ELF-1 (cell line): ENCODE results near the gene GNAT3.

Experiments used
- DNase-seq: peaks from one replicate; pipeline ENCODE4 v3.0.0-alpha.2; 2016; ENCODE audit warnings: low read depth, low spot score

The GNAT3 gene

DNA sequence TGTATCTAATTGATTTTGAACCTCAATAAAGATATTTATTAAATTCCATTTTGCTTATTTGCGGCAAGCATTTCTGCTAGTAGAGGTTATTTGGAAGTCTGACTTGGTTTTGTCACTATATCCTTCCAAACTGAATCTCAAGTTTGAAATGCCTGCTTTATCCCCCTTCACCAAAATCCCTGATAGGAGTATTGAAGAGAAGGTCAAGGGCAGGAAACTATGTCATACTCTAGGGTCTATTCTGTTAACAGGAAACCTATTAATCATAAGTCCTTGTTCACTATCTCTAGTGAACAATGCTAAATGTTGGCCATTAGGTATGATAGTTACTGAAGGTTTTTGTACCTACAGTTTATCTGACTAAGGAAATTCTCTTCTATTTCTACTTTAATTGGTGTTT lies 11.5 kb downstream of the GNAT3 start:
- DNase-seq = no peak

DNA sequence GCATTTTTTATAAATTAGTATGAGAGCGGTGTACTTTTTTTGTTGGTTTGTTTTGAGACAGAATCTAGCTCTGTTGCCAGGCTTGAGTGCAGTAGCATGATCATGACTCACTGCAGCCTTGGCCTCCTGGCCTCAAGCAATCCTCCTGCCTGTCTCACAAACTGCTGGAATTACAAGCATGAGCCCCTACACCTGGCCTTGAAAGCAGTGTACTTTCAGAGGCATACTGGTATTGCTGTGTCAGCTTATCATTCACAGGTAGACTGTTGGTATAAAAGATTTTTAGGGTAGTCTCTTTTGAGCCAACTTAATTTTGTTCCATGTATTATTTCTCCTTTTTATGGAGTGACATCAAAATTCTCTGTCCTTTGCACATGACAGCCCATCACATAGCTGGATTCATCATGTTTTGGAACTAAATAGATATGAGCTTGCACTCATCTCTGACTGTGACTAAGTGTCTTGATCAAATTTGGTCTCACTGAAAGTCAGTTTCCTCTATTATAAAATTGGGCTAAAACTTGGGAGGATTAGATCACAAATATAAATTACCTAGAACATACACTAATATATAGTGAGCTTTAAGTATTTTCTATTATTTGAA lies 12.4 kb downstream of the GNAT3 start:
- peak; percentile 56 for DNase-seq

DNA sequence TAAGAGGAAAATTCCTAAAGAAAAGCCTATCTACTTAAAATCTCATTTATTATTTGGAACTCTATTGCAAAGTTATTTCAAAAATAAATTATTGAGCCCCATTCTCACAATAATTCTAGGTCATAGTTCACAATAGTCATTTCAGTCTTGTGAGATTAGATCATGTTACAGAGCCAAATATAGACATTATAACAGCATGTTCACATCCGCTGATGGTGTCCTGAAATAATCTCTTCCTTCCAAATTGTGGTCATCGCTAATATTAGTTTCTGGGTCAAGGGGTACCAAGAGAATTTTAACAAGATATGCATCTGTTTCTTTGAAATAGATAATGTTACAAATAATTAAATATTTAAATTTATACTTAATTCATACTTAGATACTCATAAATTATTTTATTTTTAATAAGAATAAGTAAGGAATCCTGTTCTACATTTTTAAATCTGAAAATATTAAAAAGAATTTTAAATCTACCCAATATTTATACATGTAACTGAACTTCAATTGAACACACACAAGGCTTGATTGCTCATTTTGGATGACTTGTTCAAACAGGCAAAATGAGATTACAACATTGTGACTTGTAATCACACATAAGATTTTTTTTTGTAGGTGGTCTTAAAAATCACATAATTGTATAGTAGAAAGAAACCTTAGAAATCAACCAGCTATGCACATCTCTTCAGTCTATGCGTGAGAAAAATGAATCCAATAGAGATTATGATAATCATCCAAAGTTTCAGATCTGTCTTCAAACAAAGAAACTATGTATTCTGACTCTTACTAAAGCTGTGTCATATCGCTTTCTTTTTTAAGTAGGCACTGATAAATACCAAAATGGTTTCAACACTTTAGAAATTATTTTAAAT lies 13.1 kb downstream of the GNAT3 start:
- DNase-seq = no peak

DNA sequence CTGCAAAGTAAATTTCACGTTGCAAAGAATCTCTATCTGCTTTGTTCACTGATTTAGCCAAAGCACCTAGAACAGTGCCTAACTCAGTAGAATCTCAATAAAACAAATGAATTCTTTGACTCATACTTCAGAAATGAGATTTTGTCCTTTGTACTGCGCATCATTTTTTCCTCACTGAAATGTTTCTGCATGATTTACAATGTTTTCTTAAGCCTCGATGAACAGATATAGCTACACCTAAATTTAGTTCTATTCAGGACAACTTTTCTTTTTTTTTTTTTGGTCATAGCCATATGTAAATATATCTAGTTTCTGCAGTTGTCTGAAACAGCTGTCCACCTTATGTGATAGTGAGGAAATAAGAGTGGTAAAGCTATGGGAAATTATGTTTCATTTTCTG lies 15.3 kb downstream of the GNAT3 start:
- DNase-seq = no peak

DNA sequence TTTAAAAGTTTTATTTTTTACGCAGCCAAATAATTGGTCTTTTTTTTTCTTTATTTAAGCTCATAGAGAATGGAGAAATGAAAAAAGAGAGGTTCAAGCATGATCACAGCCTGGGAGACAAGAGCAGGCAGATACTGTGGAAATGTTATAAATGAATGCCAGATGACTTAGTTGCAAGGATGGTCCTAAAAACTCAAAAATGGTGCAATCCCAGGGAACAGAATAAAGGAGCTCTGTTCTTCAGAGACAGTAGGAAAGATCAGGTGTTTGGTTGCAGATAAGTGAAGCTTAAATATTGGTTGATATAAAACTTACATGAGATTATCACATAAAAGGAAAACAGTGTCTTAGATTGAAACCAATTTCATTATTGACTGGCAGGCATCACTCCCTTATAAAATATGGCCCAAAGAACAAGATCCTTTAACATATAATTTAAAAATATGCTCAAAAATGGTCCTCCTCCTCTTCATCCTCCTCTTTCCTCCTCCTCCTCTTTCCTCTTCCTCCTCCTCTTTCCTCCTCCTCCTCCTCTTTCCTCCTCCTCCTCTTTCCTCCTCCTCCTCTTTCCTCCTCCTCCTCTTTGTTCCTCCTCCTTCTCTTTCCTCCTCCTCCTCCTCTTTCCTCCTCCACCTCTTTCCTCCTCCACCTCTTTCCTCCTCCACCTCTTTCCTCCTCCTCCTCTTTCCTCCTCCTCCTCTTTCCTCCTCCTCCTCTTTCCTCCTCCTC lies 18.6 kb downstream of the GNAT3 start:
- DNase-seq = no peak

DNA sequence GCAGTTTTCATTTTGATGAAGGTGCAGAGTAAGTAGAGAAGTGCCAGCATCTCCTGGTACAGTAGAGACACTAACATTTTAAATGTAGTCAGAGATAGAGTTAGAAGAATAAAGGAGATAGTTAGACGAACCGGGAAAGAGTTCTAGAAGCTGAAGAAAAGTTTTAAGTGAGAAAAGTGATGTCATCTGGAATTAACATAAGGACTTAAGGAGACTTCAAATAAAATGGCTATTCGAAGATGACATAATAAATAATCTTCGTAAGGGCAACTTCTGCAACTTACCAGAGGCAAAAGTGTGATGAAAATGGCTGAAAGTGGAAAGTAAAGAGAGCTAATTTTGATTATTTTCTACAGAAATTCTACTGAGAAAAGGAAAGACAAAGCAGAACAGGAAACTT lies 20.4 kb downstream of the GNAT3 start:
- no peak for DNase-seq

DNA sequence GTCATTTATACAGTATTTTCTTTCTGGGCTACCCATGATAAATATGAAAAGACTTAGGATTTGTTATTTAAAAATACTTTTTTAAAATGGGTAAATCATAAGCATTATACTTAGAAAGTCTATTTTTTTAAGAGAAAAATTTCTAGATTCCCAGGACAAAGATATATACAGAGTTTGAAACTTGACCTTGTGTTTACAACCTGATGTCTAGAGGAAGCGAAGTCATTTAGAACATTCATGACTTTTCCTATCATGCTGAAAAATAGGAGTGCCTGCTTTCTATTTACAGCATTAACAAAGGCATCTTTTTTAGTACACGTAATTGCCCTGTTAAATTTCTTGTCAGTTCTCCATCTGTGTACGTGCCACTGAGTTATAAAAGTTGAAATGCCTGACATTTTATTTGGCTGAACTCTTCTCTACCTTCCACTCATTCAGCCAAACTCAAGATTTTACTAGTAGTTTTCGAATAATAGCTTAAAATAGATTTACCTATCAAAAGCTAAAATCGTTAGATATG lies 23.0 kb downstream of the GNAT3 start:
- no peak for DNase-seq

DNA sequence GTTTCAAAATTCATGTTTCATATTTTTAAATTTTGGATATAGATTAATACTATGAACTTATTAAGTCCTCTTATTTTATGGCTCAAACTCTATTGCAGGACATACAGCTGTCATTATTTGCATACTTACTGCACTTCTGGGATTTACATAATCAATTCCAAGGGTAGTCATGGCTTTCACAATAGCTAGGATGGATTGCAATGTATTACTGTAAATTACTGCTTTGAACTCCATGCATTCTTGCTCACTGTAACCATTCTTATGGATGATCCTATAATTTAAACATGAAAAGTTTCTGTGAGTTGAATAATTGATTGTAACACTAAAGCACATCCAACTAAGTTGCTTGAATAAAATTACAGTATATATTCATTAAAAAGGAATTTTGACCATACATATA lies 23.5 kb downstream of the GNAT3 start:
- DNase-seq = no peak

DNA sequence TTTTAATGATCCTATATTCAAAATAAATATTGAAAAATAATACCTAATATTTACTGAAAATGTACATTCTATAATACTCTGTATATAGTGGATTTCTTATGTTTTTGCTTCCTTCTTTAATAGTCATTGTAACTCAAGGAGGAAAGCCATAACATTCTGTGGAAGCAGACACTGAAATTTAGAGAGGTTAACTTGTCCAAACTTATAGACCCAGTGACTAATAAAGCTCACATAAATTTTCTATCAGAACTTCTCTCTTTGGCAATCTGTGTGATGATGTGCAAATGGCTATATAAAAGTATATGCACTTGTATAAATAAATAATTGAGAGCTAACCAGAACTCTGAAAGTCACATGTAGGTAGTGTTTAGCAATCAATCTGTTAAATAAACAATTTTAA lies 26.1 kb downstream of the GNAT3 start:
- DNase-seq = no peak

DNA sequence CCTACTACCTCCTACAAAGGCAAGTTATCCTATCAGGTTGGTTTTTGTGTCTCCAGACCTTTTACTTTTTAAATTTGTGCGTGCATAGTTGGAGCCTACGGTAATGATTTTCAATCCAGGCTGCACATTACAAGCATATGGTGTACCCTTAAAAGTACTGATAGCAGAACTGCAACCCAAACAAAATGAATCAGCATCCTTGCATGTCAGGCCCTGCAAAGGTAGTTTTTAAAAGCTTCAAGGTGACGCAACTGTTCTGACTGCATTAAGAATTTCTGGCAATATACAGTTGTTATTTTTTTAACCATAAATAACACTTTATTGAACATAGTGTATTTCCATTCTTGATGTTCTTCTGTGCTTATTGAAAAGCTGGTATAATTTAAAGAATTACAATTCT lies 28.9 kb downstream of the GNAT3 start:
- DNase-seq = no peak

DNA sequence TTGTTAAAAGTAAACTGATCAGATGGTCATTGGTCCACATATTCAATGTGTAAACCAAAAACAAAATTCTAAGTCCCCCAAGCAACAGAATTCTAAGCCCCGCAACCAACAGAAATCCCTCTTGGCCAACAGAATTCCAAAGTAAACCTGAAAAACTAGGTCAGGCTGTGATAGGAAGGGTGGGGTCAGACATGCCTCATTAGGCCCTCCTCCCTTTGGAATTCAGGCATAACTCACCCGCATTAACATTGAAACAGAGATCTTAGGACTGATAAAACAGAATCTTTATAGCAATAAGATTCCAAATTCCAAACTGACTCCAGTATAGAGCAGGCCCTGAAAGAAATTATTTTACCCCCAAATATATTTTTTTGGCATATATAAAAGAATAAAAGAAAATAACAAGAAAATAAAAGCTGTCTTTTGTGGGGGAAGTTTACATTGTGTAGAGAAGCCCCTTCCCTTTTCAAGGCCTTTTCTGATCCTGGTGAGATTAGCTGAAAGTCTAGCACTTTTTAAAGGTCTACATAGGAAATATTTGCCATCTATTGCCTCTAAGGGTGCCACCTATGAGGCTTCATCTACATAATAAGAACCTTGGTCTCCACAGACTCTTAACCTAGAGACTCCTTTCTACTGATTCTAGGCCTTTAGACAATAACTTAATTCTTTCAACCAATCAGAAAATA lies 30.5 kb downstream of the GNAT3 start:
- peak; percentile 75 for DNase-seq

DNA sequence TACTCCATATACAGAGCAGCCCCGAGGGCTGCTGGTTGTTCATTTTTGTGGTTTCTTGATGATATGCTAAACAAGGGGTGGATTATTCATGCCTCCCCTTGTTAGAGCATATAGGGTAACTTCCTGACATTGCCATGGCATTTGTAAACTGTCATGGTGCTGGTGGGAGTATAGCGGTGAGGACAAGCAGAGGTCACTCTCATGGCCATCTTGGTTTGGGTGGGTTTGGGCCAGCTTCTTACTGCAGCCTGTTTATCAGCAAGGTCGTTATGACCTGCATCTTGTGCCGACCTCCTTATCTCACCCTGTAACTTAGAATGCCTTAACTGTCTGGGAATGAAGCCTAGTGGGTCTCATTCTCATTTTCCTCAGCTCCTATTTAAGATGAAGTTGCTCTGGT lies 31.3 kb downstream of the GNAT3 start:
- DNase-seq = peak; percentile 27

DNA sequence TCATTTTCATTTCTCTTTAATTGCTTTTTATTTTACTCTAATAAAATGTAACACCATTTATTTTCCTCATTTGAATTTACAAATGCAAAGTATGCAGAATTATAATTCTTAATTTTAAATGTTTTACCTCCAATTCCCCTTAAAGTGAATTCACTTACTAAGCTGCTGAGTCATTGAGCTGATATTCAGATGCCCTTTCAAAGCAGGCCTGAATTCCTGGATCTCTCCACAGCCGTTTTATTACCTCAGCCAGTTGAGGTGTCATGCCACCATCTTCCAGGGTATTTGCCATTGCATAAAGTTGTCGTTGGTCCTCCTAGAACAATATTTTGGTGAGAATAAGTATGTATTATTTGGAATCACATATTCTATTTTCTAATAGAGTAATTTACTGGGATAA lies 33.2 kb downstream of the GNAT3 start:
- DNase-seq = peak; percentile 21

DNA sequence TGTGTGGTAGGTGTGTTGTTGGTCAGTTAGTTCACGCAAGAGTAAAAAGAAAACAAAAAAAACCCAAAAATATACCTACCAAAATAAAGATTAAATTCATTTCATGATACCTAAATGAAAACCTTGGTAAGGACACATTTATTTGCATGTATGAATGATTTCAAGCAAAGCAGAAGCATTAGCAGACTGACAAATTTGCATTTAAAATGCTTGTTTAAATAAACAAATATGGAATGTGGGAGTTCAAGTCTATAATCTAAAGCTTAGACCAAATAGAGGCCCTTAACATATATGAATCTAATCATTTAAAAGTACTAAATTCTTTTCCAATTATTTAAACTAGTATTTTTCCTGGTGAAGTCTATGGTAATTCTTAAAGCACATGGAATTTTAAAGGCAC lies 35.8 kb downstream of the GNAT3 start:
- DNase-seq = no peak

DNA sequence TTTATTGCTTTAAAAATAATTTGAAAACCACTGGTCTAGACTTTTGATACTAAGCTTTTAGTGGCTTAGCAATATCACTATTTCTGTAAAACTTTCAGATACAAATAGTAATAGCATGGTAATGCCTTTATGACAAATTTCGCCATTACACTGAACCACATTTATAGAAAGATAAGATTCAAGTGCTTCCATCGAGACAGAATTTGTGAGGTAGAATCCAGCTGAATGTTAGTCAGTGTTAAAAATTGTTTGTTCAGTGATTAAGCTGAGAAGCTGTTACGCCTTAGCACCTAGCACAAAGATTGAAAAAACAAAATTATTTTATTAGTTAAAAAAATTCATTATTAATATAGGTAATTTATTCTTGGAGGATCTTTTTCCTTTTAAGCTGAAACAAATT lies 36.5 kb downstream of the GNAT3 start:
- DNase-seq = no peak

DNA sequence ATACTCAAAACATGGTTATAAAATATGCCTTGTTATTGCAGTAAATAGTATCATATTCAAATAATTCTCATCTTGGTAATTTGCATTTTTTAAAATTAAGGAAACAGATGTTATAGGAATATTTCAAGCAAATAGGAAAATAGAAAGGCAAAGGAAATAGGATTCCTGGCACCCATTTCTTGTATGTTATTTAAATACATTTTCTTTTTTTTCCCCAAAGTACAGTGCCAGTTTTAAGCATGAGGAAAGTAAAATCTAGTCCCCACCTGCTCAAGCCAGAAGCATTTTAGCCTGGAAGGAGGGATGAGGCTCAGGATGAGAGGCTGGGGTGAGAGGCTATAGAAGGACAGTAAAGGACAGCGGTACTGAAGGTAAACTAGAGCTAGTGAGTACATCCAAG lies 38.1 kb downstream of the GNAT3 start:
- no peak for DNase-seq

DNA sequence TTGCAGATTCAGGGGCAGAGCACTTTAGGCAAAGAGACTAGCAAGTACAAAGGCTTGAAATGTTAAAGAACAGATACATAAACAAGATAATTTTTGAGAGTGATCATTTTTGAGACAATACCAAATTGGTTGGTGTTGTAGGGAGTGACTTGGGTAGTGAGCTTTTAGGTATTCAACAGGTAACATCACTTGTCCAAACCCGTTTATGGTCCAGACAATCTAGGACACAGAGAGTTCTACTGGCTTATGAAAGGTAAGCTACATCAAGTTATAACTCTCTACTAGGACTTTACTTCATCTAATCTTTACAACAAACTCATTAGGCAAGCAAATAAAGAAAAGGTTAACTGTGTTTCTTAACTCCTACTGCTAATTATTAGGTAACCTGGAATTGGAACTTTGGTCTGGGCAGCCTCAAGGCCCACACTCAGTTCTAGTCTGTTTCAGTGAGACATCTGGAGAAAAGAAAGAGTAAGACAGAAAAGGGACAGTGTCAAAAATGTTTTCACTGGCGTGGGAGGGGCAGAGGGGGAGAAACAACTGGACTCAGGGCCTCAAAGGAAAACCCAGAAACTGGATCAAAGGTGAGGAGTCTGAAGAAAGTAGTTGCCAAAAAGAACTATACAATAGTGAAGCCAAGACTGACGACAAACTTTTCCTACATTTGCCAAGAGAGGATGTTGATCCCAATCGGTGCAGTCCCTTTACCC lies 39.2 kb downstream of the GNAT3 start:
- DNase-seq = no peak

DNA sequence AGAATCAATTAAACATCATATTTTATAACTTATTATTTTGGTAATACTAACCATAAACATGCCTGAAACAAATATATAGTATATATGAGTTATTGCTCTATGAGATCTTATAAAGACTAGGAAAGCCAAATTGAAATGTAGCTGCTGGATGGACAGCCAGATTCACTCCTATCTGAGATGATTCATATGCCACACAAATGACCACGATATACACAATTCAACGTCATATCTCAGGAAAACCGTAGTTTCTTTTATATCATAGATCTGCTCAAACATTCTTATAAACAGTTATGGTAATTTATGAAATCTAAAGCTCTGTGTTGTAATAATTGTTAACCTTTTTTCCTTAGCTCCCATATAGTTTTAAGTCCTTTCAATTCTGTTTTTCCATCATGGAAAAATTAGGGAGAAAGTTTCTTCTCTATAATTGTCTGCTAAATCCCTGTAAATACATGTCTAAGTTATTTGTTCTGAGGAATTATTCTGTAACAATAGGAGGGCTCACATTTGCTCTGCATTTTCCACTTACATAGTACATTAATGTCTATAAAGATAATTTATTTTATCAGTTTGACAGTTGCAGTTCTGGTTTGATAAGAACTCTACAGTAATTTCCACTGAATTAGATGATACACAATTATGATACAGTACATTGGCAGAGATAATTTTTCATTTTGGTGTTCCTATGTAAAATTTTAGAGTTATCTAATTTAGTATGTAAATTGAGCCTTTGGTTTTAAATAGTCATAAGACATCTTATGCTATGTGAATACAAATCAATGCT lies 42.7 kb downstream of the GNAT3 start:
- no peak for DNase-seq

DNA sequence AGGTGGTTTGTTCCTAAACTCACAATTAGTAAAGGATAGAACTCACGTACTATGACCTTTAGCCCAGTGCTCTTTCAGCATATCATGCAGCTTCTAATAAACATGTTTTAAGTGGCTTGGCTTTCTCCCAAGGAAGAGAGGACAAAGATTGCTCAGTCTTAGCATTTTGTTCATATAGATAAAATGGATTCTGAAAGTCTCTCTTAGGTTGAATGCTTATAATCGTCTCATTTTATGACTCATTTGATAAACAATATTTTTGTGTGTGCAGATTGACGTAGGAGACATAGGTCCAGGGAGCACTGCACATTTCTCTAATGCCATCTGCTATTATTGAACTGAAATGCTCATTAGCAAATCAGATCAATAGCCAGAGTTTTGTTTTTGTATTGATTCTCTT lies 44.8 kb downstream of the GNAT3 start:
- DNase-seq = no peak

DNA sequence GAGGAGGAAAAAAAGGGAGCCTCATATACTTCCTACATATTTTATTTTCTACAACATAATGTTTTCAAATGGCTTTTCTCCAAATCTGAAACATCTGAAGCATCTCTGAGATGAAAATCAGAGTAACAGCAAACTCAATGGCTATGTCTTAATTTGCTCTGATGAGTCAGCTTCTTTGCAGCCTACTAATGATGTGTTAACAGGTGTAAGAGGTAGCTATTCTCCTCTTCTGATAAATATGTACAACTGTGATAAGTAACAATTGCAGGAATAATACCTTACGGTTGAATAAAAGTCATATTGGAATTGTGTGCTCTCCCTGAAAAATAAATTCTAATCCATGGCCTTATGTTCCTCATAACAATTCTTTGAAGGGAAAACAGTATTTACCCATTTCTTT lies 45.2 kb downstream of the GNAT3 start:
- DNase-seq = no peak

DNA sequence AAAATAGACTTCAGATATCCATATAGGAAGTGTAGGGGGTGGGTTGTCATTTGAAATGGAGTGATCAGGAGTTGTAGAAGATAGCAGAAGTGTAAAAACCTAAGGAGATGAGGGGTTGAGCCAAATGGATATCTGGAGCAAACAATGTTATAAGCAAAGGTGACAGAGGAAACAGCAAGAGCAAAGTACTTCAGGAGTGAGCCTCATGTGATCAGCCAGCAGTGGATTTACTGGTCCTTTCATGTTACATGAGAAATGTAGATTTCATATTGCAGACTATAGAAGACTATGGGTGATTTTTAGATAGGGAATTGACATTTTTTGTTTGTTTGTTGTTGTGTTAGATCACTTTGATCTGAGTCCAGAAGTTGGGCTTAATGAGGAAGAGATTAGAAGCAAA lies 47.7 kb downstream of the GNAT3 start:
- no peak for DNase-seq
